ENCODE results near the gene CXCR5.

Gene CXCR5

DNA sequence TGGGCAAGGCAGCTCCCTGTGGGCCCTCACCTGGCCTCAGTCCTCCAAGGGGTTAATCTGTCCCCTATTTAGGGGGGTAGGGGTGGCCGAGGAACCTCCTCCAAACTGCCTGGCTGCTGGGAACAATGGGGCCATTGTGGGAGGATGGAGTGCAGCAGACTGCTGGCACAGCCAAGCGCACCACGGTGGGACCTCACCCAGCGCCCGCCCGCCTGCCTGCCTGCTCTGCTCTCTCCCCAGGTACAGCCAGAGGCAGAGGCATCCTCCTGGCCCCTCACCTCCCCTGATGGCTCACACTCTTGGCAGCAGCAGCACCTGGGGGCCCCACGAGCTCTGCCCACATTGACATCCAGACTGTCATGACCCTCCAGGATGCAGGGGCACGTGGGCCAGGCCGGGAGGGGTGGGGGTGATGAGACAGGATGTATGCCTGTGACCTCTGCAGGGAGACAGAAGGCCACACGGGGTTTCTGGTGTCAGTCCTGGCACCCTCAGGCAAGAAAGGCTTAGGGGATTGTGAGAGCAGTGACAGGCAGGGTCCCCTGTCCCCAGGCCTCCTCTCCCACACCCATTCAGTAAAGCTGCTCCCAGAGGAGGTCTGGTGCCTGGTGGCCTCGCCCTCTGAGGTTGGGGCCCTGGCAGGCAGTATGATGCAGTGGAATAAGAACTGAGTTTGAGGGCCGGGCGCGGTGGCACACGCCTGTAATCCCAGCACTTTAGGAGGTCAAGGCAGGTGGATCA, 30.7 kb downstream of the CXCR5 start:
- no peak for DNase-seq

DNA sequence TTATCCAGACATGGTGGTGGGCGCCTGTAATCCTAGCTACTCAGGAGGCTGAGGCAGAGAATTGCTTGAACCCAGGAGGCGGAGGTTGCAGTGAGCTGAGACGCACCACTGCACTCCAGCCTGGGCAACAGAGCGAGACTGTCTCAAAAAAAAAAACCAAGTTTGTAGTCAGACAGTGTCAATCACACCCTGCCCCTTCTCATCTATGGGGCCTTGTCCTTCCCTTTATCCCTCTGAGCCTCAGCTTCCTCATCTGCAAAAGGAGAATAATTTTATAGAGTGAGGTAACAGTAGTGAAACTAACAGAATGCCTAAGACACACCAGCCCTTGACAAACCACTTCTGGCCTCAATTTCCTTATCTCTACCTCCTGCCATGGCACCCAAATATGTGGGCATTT, 31.3 kb downstream of the CXCR5 start:
- no peak for DNase-seq

DNA sequence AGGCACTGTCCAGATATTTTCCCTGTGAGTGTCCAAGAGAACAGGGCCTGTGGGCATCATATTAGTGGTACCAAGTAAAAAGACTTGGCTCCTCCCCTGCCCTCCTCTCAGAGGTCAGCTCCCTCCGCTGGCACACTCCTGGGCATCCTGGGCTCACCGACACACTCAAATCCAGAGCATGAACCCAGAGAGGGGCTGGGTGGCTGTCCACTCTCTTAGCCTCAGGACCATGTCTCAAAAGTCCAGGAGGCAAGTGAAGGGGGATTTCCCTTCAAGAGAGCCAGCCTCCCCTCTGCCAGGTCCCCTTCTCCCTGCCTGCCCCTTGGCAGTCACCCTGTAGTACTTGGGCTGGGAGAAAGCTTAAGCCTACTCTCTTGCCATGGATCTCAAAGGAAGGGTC, 31.7 kb downstream of the CXCR5 start:
- DNase-seq: no peak

DNA sequence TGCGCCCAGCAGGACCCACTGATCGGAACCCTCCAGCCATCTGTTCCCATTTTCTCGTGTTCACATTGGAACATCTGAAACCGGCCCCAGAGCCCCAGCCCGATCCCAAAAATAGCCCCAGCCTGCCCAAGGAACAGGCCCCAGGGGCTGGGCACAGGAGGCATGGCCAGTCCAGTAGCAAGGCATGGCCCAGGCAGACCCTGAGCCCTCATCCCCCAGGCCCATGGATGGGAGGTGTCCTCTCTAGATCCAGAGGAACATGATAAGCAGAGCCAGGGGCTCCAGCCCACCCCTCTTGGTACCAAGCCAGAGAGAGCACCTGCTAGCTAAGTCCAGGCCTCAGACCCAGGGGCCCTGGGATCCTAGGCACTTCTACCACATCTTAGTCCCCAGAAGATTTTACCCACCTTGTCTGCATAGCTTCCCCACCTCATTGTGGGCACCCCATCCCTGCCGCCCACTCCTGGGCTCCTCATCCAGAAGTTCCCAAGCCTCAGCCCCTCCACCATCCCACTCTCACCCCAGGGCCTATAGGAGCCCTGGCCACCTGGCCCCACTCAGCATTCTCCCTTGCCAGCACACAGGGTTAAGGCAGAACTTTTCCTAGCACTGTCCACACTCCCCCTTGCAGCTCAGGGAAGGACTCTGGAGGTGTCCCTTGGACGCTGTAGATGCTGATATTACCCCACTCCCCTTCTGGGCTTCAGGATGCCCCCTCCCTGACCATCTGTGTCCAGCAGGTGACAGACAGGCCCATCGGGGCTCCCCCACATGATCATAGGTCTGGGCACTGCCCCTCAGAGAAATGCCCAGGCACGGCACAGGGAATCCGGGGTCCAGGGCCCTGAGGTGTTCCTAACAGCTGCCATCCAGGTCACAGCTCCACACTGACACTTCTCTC, 32.5 kb downstream of the CXCR5 start:
- no peak for DNase-seq

DNA sequence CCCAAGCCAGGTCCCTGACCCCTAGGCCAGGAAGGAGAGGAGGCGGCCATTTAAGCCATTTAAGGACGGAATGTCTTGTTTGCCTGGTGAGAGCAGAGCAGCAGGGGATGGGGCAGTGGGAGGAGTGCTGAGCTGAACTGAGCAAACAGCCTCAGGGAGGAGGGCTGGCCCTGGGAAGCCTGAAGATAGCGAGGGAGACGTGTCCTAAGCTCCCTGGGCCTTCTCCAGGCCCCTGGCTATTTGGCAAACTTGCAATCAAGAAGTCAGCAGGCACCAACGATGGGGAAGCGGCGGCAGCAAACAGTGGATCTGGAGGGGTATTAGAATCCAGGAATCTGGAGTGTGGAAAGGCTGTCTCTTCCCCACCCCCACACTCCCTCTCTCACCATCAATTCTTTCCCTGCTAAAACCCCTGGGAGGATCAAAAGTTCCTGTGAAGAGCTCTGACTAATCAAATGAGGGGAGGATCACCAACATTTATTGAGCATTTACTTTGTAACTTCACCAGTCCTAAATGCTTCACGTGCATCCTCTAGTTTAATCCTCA, 33.2 kb downstream of the CXCR5 start:
- DNase-seq: no peak

DNA sequence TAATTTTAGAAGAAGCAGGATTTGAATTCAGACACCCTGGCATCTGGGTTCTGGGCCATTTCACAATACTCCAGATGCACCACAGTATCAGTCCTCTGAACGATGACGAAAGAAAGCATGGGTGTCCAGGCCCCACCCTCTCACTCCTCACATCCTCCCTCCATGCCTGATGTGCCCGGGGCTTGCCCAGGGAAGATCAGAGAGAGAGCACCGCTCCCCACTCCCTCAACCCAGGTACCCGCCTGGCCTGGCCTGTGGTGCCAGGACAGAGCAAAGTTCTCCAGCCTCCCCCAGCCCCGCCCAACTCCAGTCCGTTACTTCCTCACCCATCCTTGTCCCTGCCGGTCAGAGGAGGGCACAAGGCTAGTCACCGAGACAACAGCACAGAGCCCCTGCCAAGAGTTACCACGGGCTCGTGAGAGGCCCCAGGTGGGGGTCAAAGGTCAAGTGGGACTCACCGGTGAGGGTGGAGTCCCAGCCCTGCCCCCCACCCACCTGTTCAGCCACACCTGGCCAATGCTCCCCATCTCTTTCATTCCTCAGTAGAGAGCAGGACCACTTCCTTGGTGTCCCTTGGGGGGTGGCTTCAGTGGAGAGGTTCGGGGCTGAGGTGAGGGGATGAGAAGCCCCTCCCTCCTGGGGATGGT, 33.9 kb downstream of the CXCR5 start:
- DNase-seq: peak; percentile 75

DNA sequence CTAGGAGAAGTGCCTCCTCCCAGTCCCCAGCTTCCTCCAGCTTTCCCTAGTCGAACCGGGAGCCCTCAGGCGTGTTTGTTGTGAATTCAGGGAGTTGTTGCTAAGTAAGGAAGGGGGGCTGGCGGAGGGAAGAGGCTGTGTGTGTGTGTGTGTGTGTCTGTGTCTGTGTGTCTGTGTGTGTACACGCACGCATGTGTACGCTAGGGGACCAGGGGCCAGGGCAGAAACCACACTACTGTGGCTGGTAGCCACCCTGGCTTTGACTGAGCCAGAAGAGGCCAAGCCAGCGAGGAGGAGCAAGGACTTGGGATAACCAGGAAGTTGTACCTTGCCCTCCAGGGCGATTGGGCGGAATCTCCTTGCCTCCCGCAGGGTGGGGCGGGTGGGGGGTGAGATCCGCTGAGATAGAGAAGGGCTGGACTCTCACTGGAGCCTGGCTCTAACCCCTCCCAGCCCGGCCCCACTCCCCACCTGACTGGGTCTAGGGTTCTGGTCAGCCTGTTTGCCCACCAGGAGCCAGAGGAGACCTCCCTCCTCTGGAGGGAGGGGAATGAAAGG, 34.5 kb downstream of the CXCR5 start:
- peak; percentile 89 for DNase-seq

DNA sequence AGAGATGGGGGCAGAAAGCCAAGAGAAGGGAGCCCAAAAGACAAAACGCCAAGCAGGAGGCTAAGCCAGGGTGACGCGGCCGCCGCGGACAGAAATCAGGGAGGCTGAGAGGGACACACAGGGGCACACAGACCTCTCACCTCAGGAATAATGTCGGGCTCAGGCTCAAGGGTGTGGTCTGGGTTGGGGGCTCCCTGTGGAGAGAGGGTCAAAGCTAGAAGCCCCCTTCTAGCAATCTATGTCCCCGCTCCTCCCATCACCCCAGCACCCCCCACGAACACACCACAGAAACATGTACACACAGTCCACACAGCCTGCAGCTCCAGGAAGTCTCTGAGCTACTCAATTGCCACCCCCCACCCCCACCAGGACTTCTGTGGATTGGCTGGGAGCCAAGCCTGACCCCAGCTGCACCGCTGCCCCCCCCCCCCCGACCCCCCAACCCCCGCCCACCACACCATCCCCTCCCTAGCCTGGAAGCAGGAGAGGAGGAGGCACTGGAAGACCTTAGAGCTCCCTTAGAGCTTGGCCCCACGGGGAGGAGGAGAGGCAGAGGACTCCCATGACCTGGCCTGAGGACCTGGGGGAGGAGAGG, 35.1 kb downstream of the CXCR5 start:
- no peak for DNase-seq

DNA sequence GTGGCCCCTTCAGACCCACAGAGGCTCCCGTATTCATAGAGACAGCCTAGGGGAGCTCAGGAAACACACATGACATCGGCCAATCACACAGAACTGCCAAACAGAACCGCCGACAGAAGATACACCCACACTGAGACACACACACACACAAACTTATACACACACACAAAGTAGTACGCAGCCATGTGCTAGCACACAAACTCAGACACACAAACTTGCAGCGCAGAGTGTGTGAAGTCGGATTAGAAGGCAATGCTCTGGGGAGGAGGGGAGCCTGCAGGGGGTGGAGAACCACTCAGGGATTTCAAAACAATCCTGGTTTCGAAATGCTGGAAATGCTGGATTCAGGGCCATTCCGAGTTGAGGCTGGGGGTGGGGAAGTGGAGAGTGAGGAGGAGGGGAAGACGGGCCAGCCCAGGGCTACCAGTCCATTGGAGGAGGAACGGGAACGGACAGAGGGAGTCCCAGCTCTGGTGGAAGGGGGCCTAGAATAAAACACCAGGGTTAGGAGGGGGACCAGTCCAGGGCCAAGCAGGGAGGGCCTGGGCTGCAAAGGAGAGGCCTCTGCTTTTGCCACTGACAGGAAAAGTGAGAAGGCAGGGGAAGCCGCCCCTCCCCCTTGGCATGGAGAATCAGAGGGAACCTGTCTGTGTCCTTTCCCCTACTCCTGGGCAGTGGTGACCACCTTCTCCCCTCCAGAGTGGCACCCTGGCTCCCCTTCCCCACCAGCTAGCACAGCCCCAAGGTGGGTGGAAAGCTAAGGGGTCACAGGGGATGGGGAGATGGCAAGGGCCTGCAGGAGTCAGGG, 37.6 kb downstream of the CXCR5 start:
- DNase-seq: no peak

DNA sequence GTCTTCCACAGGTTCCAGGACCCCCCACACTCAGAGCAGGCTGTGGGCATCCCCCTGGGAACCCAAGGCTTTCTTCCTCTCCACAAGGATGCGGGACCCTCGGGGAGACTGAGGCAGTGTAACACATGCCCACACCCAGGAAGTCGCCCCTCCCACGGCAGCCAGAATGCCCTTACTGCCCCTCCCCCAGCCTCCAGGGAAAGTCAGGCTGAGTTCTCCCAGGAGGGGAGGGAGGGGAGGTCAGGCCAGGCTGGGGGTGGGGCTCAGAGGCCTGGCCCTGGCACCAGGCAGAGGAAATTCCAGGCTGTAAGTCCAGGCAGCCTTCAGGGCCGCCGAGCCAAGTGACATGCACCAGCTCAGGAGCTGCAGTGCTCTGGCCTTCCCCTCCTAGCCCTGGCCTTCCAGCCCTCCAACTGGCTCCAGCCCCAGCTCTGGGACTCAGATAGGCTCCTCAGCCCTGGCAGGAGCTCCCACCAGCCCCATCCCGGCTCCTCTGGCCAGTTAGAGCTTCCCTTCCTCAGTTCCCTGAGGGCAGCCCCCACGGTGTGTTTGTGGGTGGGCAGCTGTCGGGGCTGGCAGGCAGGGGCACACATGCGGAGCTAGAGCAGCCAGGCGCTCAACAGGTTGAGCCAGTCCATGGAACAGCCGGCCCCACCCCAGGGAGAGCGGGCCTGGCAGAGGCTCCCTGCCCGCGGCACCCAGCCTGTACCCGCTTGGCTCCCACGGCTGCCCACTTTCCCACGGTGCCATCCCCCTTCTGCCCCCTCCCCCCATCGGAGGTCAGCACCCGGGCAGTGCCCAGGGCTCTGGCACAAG, 38.4 kb downstream of the CXCR5 start:
- no peak for DNase-seq

DNA sequence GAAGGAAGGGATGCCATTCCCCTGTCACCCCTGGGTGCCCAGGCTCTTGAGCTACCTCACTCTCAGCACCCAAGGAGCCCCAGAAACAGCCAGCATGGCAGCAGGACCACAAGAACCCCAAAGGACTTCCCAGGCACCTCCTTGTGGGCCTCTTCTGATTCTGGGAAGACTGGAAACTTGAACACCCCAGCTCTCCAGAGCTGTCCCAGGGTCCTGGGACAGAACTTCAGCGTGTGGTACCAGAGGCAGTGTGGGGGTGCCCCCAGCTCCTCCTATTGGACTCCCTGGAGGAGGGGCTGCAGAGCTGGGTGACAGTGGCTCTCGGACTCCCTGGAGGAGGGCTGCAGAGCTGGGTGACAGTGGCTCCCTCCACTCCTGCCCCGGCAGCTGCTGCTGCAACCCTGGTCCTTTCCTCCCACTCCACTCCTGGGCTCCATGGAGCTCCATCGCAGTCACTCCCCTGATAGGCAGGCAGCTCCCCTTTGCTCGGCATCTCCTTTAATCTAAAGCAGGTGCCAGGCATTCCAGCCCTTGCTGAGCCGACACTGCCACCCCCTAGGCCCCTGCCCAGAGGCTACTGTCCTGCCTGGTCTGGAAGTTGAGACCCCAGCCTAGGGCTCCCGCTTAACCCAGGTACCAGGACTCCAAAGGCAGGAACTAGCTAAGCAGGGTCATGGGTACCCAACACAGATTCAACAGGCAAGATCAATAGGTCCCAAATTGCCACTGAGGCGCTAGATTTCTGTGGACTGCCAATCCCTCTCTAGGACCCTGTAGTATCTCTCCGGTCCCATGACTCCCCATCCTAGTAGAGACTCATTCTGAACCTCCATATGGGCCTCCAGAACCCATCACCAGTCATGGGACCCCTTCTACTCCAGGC, 39.3 kb downstream of the CXCR5 start:
- DNase-seq: no peak

DNA sequence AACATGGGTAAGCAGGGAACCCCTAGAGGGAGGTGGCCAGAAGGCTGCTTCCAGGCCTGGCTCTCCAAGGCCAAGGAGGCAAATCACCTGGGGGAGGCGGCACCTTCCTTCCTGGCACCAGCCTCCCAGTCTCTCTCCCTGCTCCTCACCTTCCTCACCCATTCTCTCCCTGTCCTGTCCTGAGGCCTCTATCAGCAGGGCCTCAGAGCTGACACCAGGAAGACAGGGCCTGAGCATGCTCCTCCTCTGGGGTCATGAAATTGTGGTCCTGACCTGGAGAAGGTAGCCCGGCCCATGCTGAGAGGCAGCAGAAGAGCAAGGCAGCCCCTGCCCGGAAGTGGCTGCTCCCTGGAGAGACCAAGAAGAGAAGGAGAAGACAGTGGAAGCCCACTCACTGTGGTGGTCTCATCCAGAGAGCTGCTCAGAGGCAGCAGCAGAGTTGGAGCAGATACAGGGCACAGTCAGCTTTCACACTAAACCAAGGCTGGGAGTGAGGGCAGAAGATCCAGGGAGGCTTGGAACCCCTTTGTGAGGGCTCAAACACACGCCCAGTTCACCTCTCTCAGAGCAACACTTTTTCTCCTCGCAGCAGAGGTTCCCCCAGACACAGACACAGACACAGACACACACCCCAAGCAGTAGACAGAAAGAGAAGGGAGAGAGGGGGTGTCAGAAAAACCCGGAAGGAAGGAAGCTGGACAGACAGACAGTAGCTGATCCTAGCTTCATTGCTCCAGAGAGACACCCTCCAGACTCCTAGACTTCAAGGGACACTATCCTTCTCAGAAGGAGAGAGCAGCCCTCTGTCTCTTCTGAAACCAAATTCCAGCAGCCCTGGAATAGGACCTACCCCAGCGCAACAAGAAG, 40.3 kb downstream of the CXCR5 start:
- no peak for DNase-seq

DNA sequence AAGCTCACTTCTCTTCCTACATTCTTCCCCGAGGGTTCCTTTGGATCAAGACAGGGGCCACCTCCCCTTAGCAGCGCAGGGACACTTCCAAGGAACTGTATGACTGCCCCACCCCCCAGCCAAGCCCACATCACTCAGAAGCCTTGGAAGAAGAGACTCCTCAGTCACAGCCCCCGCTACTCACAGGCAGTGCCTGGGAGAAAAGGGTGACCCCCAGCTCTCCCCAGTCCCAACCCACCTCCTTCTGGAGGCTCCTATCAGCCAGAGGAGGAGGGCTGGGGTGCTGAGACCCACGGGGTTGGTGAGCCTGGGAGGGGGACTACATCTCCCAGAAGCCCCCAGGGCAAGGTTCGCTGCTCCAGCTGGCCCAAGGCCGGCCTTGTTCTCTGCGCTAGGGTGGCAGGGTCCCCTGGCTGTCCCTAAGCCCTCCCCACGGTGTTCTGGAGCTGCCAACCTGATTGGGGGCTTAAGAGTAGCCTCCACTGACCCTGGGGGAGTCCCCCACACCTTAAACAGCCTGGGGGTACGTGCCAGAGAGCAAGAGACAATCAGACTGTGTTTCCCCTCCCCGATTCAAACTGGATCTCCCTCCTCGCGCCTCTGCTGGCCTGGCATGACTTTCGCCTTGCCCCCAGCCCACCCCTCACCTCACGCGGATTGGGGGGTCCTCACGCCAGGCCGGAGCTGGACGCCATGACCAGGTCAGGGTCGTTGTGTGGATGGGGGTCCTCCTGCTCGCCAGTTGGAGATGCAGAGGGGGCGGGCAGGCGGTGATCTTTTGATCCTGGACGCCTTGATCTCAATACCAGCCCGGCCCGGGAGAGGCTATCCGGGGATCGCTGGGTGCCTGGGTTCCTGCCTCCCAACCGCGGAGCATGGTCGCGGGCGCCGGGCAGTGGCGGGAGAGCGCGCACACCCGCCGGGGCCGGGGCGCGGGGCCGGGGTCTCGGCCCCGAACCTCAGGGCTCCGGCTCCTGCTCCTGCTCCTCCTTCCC, 41.2 kb downstream of the CXCR5 start:
- DNase-seq: peak; percentile 51

DNA sequence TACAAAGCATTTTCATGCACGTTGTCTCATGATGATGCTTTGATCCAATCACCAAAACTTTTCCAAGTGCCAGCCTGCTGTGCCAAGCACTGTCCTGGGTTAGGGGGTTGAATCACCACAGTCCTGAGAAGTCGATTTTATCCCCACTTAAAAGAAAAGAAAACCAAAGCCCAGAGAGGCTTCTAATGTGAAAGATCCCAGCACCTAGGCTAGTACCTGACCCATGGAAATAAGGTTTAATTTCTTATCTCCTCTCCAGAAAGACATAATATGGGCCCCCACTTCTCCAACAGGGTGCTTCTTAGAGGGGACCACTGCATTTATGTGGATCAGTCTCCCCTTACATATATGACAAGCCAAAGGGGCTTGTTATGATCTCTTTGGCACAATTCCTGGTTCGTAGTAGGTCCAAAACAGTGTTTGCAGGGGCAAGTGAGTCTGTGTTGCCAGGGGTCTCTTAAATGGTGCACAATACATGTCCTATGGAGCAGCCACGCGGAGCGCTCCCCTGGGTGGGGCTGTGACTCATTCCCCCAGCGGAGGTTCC, 43.9 kb downstream of the CXCR5 start:
- DNase-seq: no peak

DNA sequence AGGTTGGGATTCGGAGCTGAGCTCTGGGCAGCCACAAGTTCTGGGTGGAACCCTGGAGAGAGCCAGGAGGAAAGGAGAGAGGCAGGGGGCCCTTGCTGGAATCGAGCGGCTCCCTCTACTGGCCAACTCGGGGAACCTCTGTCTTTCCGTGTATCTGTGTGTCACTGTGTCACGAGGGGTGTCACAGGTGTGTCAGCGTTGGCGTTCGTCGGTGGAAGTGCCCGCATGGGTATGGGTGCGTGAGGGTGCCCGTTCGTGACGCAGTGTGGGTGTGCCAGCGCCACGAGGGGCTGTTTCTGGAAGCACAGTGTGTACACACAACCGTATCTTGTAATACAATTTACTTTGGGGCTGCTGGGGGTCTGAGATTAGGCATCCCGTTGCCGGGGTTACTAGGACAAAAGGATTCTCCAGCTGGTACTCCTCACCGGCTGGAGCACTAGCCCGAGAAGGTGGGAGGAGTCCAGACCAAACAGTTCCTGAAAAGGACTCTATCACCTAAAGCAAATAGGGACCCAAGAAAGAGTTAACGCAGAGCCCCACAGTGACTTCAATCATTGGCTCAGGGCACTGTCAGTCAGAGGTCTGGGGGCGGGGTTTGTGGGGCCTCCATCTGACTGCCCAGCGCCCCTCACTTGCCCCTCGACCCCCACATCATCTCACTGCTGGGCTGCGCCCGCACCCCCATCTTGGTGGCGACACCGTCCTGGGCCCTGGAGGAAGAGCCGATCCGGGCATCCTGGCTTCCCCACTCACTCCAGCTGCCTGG, 44.6 kb downstream of the CXCR5 start:
- DNase-seq: peak; percentile 94

DNA sequence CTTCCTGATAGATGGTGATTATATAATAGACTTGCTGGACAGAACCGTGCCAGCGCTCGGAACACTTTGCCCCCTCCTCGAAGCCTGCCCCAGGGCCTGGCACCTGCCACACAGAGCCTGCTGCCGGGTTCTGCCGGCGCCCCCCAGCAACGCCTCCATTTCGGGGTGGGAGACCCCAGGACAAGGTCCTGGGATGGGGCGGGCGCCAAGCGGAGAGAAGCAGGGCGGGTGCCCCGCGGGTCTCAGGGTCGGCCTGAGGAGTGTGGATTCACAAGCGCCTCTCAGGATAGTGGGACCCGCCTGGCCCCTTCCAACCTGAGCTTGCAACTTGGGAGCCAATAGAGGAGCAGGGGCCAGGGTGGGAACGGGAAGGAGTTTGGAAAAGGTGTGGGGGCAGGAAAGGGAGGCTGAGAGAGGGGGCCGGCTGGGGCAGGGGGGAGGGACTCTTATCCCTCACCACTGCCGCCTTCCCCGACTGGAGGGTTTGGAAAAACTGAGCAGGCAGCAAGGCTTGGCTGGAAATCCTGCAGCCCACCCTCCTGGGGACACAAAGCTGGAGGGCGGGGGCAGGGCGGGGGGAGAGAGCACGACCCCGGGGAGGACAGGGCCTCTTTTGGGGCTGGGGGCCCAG, 45.3 kb downstream of the CXCR5 start:
- DNase-seq: peak; percentile 67
